ENCODE data around the gene CAD. TPM values are rescaled to one million over a fixed set of nuclear protein-coding genes. Genes with fewer than 3 reads are reported as not detected.

The CAD gene
- total and polyA plus RNA-seq, 2 donors (not counting 3 experiments of a cell fraction or from before 2014, with no cell fraction given): 60.3 to 91.4 TPM

GRCh38 chr2:27255660-27256059, 38.5 kb downstream of the CAD start:
- DNase-seq (ENCODE audit: low read depth, low spot score) (peak; percentile 49), FAIRE-seq (peak; percentile 8)
- Histone ChIP-seq H3K9me3 (replicated peaks; ENCODE audit: control insufficient read depth, insufficient read depth, low read length) (no peaks in the 10 kb centered on the region), H3K27me3 (ENCODE audit: control insufficient read depth in 2 of 2, insufficient read depth in 2 of 2, low read length in 2 of 2) (peaks cover 0 to 4% of the 10 kb centered on the region in 2 experiments), H3K9me1 (replicated peaks; ENCODE audit: control insufficient read depth, extremely low read depth, insufficient read depth, low read length) (no peaks in the 10 kb centered on the region), H3K4me2 (ENCODE audit: insufficient read depth, low read length) (no peak overlapping the region), H2AFZ (ENCODE audit: low read depth, low read length) (no peak overlapping the region), H3K36me3 (ENCODE audit: control insufficient read depth in 2 of 2, extremely low read depth in 1 of 2, insufficient read depth in 2 of 2, low read length in 2 of 2) (peaks cover 0 to 15% of the 10 kb centered on the region in 2 experiments), H3K4me1 (ENCODE audit: control insufficient read depth, extremely low read depth, insufficient read depth, low read length) (peaks cover 11% of the 10 kb centered on the region), H4K20me1 (replicated peaks; ENCODE audit: control insufficient read depth, extremely low read depth, insufficient read depth, low read length) (no peaks in the 10 kb centered on the region), H3K4me3 (replicated peaks in 1 of 3; ENCODE audit: insufficient read depth in 1 of 3, low read depth in 1 of 3, low read length in 3 of 3) (no peak overlapping the region), H3K9ac (replicated peaks; ENCODE audit: extremely low read depth, insufficient read depth, low read length) (no peak overlapping the region), H3K79me2 (ENCODE audit: control insufficient read depth, insufficient read depth, low read length) (no peaks in the 10 kb centered on the region), H3K27ac (ENCODE audit: insufficient read depth, low read depth, low read length) (no peak overlapping the region)
- CTCF ChIA-PET: interaction anchor here (1.2 to 3.0 kb wide), 5 partner anchors 9 to 47 kb away, joined by 3 to 21 read pairs (median 5); no protein-coding TSS in a partner anchor
- BruUV-seq (replicated peaks): no TSS peak
- POLR2A ChIA-PET: no interaction called here
- dilution Hi-C loops (cut with MboI; ENCODE audit: extremely low pct_ligation_motif_present, low sequenced_read_pairs): no loop called here
- TF ChIP-seq JUN (IDR thresholded peaks at IDR 0.05; ENCODE audit: borderline replicate concordance, insufficient read depth, insufficient read length, low read depth): peak; percentile 26
- no peak for TF ChIP-seq POLR2AphosphoS5 (IDR thresholded peaks at IDR 0.05; ENCODE audit: insufficient read depth, low read depth, low read length)
- intact Hi-C loops (cut with micrococcal nuclease): no loop called here

- FAIRE-seq (no peak), DNase-seq (ENCODE audit: low read depth, low spot score) (no peak)
- H3K36me3 ChIP-seq (ENCODE audit: control insufficient read depth in 2 of 2, extremely low read depth in 1 of 2, insufficient read depth in 2 of 2, low read length in 2 of 2): peaks cover 0 to 15% of the 10 kb centered on the region in 2 experiments
- H3K4me1 ChIP-seq (ENCODE audit: control insufficient read depth, extremely low read depth, insufficient read depth, low read length): peaks cover 11% of the 10 kb centered on the region
- POLR2A ChIA-PET: no interaction called here
- H3K9ac ChIP-seq (replicated peaks; ENCODE audit: extremely low read depth, insufficient read depth, low read length): no peak overlapping the region
- H2AFZ ChIP-seq (ENCODE audit: low read depth, low read length): no peak overlapping the region
- peaks cover 8 to 17% of the 10 kb centered on the region in 2 experiments for H3K27me3 ChIP-seq (ENCODE audit: control insufficient read depth in 2 of 2, insufficient read depth in 2 of 2, low read length in 2 of 2)
- H3K4me2 ChIP-seq (ENCODE audit: insufficient read depth, low read length): no peak overlapping the region
- dilution Hi-C loops (cut with MboI; ENCODE audit: extremely low pct_ligation_motif_present, low sequenced_read_pairs): no loop called here
- CTCF ChIA-PET: interaction anchor here (1.4 to 3.0 kb wide), 3 partner anchors 23 to 46 kb away, joined by 3 to 21 read pairs (median 12); no protein-coding TSS in a partner anchor
- H3K9me3 ChIP-seq (replicated peaks; ENCODE audit: control insufficient read depth, insufficient read depth, low read length): no peaks in the 10 kb centered on the region
- TF ChIP-seq POLR2A (IDR thresholded peaks at IDR 0.05; ENCODE audit: low read depth, low read length) (no peak), EZH2 (IDR thresholded peaks at IDR 0.05; ENCODE audit: borderline replicate concordance, low read depth, low read length, severe bottlenecking) (no peak), GATA2 (IDR thresholded peaks at IDR 0.05; ENCODE audit: insufficient read depth, insufficient read length, low read depth, low read length) (no peak), POLR2AphosphoS5 (IDR thresholded peaks at IDR 0.05; ENCODE audit: insufficient read depth, low read depth, low read length) (no peak), FOS (IDR thresholded peaks at IDR 0.05; ENCODE audit: borderline replicate concordance, insufficient read depth, low read length) (no peak), JUN (IDR thresholded peaks at IDR 0.05; ENCODE audit: borderline replicate concordance, insufficient read depth, insufficient read length, low read depth) (no peak), MYC (IDR thresholded peaks at IDR 0.05; ENCODE audit: low read depth, low read length) (no peak), CTCF (IDR thresholded peaks at IDR 0.05; ENCODE audit: extremely low read depth in 1 of 2, insufficient read depth in 1 of 2, low read depth in 1 of 2, low read length in 2 of 2) (no peak)
- TF ChIP-seq, protein P1, sequence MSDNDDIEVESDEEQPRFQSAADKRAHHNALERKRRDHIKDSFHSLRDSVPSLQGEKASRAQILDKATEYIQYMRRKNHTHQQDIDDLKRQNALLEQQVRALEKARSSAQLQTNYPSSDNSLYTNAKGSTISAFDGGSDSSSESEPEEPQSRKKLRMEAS (IDR thresholded peaks at IDR 0.05; ENCODE audit: insufficient read depth, insufficient read length): no peak
- no peak overlapping the region for H3K27ac ChIP-seq (ENCODE audit: insufficient read depth, low read depth, low read length)
- no peaks in the 10 kb centered on the region for H3K79me2 ChIP-seq (ENCODE audit: control insufficient read depth, insufficient read depth, low read length)
- no TSS peak for BruUV-seq (replicated peaks)
- no peaks in the 10 kb centered on the region for H3K9me1 ChIP-seq (replicated peaks; ENCODE audit: control insufficient read depth, extremely low read depth, insufficient read depth, low read length)
- intact Hi-C loops (cut with micrococcal nuclease): no loop called here
- no peaks in the 10 kb centered on the region for H4K20me1 ChIP-seq (replicated peaks; ENCODE audit: control insufficient read depth, extremely low read depth, insufficient read depth, low read length)
- no peak overlapping the region for H3K4me3 ChIP-seq (replicated peaks in 1 of 3; ENCODE audit: insufficient read depth in 1 of 3, low read depth in 1 of 3, low read length in 3 of 3)
Observed at GRCh38 chr2:27256855-27257454, 39.8 kb downstream of the CAD start.
